Stimulated activated naive CD8-positive, alpha-beta T cell treated with anti-CD3 and anti-CD28 coated beads, Interleukin-15, Interleukin-2, amounts not matched to agents 100 U/mL and 50 U/mL, for 24 hours (primary cell): ENCODE data around the gene AKAP14.
A peak's percentile ranks its signal among the peaks of the same experiment; 100 is the strongest.
"Not testable (repeated sequence)": the region's sequence is repeated elsewhere in the genome, so short reads cannot be mapped to it uniquely, and the experiment has no call there.

Experiments
- ATAC-seq: fragments of 150-1000 bp; cut with Tn5 transposase; one replicate; pipeline ENCODE4 v1.10.0; 2021
- DNase-seq: peaks from one replicate; pipeline ENCODE4 v3.0.0; 2021

The AKAP14 gene

GRCh38 chrX:119895843-119896326 is at the start of gene AKAP14:
AKAP14 (plus strand) TSS chrX:119895893; CDS start chrX:119903224, 7,331 bp downstream.
- ATAC-seq (no peak), DNase-seq (no peak)

GRCh38 chrX:119852382-119853353 is 43.0 kb upstream of the AKAP14 start, which contains the start of gene UPF3B:
UPF3B (minus strand) TSS chrX:119852963; CDS start chrX:119852928, 35 bp downstream.
- DNase-seq (peak; percentile 91), ATAC-seq (peak; percentile 99)

GRCh38 chrX:119853444-119853843 is 42.2 kb upstream of the AKAP14 start:
- ATAC-seq: no peak
- DNase-seq: no peak

GRCh38 chrX:119870626-119871131 is 25.0 kb upstream of the AKAP14 start:
- DNase-seq (peak; percentile 19), ATAC-seq (peak; percentile 3)

DNA sequence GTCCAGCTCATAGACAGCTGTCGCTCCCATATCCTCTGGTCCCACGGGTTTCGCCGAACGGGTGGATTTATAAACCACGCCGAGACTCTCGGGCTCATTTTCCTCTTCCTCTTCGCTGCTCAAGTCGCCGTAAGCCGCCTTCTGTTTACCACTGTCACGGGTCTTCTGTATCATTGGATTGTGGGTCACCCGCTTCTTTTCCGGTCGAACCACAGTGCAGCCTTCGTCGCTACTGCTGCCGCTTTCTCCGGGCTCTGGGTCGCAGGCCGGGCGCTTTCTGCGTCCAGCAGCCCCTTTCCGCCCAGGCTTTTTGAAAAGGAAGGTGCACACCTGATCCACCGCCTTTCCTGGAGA is 24.5 kb upstream of the AKAP14 start:
- DNase-seq (no peak), ATAC-seq (peak; percentile 37)

DNA sequence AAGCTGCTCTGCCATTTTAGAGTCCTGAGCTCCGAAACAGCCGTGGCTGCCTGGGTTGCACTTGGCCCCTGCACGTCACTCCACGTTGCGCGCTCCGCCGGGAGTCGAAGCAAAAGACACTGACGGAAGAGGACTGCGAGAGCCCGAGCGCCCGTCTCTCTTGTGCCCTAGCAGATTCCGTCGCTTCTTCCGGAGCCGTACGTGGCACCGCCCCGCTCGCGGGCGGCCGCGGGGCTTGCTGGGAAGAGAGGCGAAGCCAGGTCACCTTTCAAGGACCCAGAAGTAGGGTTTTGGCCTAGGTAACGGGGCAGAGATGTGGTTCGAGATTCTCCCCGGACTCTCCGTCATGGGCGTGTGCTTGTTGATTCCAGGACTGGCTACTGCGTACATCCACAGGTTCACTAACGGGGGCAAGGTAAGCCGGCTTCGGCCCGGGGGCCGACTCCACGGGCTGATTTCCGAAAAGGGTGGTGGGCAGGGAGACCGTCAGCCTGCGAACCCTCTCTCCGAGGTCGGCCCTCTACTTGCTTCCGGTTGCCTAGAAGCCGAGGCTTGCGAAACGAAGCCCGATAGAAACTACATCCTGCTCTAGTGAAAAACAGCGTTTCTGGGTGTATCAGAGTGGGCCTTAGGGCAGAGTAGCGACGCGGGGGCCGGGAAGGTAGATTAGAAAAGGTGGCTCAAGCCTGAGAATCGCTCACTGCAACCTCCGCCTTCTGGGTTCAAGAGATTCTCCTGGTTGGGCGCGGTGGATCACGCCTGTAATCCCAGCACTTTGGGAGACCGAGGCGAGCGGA is 23.9 kb upstream of the AKAP14 start, which contains the start of the genes NDUFA1 and RNF113A:
Gene NDUFA1, plus strand, starts transcription at position 234 of the 797 bp plus-strand sequence. Its CDS starts 80 bp downstream, at position 314.
Gene RNF113A, minus strand, starts transcription at position 135 of the 797 bp plus-strand sequence. Its CDS starts 120 bp downstream, at position 15.
- ATAC-seq: peak; percentile 97
- peak; percentile 83 for DNase-seq

GRCh38 chrX:119878740-119879139 is 17.0 kb upstream of the AKAP14 start:
- ATAC-seq (no peak), DNase-seq (no peak)

DNA sequence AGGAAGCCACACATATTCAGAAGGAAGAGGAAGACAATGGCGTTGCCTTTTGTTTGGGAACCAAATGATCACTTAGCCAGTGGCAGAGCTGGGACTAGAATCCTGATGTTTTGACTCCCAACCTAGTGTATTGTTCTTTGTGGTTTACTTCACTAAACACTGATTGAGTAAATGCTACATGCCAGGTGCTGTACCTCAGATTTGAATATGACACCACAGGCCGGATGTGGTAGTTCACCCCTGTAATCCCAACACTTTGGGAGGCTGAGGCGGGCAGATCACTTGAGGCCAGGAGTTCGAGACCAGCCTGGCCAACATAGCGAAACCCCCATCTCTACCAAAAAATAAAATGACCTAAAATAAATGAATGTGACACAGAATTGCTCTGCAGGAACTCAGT is 15.6 kb upstream of the AKAP14 start:
- no peak for DNase-seq
- ATAC-seq: no peak

DNA sequence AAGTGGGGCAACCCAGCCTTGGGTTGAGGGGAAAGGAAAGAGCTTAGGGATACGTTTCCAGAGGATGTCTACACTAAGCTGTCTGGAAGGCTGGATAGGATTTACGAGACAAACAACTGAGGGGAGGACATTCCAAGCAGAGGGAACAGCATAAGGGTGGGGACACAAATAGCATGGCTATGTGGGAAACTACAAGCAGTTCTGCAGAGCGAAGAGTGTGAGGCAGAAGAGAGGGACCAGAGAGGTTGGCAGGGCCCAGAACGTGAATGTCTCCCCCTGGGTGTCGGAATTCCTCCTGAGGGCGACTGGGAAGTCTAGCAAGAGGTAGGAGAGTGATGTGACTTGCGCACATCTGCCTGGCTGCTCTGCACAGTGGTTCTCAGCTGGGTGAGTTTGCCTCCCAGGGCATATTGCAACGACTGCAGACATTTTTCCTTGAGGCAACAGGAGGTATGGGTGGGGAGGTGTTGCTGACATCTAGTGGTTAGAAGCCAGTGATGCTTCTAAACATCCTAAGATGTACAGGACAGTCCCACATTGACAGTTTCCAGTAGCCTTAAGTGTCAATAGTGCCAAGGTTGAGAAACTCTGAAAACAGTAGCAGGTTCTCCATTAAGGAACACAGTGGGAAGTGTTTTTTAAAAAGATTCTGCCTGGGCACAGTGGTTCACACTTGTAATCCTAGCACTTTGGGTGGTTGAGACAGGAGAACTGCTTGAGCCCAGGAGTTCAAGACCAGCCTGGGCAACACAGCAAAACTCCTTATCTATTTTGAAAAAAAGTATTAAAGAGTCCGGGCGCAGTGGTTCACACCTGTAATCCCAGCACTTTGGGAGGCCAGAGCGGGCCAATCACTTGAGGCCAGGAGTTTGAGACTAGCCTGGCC is 14.9 kb upstream of the AKAP14 start:
- peak; percentile 90 for ATAC-seq
- DNase-seq: no peak

GRCh38 chrX:119885554-119886428 is 9.9 kb upstream of the AKAP14 start:
- DNase-seq (no peak), ATAC-seq (no peak)

DNA sequence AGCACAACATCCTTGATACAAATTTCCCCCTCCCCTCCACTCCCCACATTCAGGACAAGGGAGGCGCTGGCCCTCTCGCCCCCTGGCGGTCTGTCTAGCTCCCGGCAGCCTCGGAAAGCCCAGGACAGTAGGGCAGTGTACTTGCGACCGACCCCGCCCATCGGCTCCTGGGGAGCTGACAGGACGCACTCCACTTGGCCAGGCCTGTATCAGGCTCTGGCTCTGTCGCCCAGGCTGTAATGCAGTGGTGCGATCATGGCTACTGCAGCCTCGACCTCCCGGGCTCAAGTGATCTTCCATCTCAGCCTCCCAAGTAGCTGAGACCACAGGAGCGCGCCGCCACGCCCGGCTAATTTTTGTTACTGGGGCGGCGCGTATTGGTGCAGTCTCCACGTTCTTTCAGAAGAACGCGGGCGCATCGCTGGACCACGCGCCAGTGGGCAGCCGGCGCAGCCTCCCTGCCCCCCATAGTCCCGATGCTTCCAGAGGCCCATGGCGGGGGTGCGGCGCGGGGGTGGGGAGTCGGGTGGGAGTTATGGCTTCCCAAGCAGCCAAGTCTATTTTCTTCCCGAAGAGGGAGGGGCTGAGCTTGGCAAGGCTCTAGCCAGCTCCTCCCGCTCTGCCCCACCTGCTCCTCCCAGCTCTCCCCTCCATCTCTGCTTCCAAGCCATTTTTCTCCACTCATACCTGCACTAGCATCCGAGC is 7.8 kb upstream of the AKAP14 start:
- ATAC-seq: peak; percentile 91
- peak; percentile 72 for DNase-seq

GRCh38 chrX:119890626-119891025 is 5.1 kb upstream of the AKAP14 start:
- not testable (repeated sequence) for ATAC-seq

DNA sequence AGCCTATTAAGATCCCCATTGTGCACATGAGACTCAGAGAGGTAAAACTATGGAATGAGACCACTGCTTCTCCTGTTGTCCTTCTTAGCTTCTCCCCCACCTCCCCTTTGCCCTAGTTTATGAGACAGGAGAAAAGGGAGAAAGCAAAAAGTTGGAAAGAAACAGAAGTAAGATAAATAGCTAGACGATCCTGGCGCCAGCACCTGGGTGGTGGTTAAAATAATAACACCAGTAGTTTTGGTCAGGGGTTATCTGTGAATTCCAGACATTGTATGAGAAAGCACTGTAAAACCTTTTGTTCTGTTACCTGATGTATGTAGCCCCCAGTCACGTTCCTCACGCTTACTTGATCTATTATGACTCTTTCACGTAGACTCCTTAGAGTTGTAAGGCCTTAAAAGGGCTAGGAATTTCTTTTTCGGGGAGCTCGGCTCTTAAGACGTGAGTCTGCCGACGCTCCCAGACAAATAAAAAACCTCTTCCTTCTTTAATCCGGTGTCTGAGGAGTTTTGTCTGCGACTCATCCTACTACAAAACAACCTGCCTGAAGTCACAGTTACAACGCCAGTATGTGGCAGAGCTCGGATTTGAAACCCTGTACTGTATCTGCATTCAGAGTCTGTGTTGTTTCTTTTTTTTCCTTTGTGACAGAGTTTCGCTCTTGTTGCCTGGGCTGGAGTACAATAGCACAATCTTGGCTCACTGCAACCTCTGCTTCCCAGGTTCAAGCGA is 3.6 kb upstream of the AKAP14 start:
- not testable (repeated sequence) for ATAC-seq, DNase-seq

More at GRCh38 chrX:119890626-119891025, 5.1 kb upstream of the AKAP14 start:
- not testable (repeated sequence) for DNase-seq

DNA sequence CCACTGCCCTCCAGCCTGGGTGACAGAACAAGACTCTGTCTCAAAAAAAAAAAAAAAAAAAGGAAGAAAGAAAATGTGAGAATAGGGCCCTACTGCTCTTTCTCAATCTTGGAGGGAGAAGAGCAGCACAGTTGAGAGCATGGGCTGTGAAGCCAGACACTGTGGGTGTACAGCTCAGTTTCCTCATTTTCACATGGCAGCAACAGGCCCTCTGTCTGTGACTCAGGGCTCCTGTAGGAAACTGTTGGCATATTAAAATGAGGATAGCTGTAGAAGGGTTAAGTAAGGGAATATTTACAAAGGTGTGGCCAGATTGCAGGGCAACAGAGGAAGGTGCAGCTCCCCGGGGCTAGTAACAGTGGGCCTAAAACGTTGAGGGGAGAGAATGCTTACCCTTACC is 3.4 kb downstream of the AKAP14 start:
- ATAC-seq (no peak), DNase-seq (no peak)

- DNase-seq (no peak), ATAC-seq (no peak)
These were observed 5.3 kb downstream of the AKAP14 start for GRCh38 chrX:119900976-119901375.

- DNase-seq: no peak
- no peak for ATAC-seq
These were observed 20.6 kb downstream of the AKAP14 start for GRCh38 chrX:119916310-119916709.

- no peak for ATAC-seq
- DNase-seq: no peak
These were observed 22.2 kb downstream of the AKAP14 start for GRCh38 chrX:119917877-119918276.

DNA sequence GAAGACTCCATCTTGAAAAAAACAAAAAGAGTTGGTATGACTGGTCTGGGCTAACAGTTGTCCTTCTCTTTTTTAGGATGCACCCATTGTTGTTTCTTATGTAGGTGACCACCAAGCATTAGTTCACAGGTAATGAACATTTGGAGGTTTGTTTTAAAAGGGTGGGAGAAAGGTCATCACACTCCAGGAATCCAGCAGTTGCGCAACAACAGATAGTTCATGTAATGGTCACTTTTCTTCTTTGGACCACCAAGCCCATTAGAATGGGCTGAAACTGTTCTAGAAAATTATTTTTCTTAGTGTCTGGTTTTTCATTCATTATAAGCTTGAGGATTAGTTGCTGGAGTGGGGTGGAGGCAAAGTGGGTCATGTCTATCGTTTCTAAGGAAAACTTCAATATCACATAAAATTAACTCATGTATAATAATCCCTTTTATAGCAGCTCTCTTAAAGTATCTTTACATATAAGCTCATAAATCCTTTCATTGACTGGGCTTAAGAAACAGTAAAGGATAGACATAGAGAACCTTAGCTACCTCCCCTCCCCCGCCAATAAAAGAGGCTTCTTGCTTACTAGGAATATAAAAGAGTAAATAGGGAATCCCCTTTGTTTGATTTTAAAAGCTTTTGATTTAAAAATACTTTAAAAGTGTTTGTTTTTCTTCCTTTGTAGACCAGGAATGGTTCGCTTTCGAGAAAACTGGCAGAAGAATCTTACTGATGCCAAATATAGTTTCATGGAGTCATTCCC is 24.3 kb downstream of the AKAP14 start:
- no peak for ATAC-seq
- DNase-seq: no peak
